Measurements from ENCODE around the gene ZSWIM8.

DNA sequence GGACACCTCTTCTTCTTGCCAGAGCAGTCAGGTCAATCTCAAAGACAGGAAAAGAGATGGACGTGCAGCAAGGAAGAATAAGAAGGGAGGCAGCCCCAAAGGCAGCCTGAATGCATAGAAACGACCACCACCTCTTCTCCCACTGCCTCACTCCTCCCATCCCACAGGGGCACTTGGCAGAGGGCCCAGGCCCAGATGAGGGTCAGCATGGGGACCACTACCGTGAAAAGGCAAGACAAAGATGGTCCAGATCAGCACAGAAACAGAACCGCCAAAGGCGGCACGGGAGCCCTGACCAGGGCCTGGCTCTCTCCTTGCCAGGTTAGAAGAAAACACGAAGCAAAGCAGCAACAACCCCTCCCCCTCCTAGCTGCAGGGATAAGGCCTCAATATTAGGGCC, 27.9 kb downstream of the ZSWIM8 start:
- TF ChIP-seq, protein P1, sequence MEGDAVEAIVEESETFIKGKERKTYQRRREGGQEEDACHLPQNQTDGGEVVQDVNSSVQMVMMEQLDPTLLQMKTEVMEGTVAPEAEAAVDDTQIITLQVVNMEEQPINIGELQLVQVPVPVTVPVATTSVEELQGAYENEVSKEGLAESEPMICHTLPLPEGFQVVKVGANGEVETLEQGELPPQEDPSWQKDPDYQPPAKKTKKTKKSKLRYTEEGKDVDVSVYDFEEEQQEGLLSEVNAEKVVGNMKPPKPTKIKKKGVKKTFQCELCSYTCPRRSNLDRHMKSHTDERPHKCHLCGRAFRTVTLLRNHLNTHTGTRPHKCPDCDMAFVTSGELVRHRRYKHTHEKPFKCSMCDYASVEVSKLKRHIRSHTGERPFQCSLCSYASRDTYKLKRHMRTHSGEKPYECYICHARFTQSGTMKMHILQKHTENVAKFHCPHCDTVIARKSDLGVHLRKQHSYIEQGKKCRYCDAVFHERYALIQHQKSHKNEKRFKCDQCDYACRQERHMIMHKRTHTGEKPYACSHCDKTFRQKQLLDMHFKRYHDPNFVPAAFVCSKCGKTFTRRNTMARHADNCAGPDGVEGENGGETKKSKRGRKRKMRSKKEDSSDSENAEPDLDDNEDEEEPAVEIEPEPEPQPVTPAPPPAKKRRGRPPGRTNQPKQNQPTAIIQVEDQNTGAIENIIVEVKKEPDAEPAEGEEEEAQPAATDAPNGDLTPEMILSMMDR (IDR thresholded peaks at IDR 0.05), result no peak
- TF ChIP-seq EZH2 (IDR thresholded peaks at IDR 0.05; ENCODE audit: borderline replicate concordance, insufficient read depth, low read depth, low read length, poor library complexity, severe bottlenecking), result no peak

All from B cell (primary cell).